Thyroid gland (tissue), 4 donors: ENCODE data around the gene PTN. TPM values are rescaled to one million over a fixed set of nuclear protein-coding genes. Genes with fewer than 3 reads are reported as not detected.

Experiments
- DNase-seq, 2 donors: peaks; one replicate each; pipeline ENCODE4 v3.0.0-alpha.2; 2019
- H3K27ac ChIP-seq, 3 donors: fragments of 200-600 bp; sonication (generic); 1 replicate in 2 of 3; 2 replicates in 1 of 3; pipeline ENCODE4 v1.5.1; 2016 to 2019; ENCODE audit warnings: mild to moderate bottlenecking in 1 of 3, moderate library complexity in 1 of 3
- H3K27me3 ChIP-seq: fragments of 200-600 bp; sonication (generic); one replicate; pipeline ENCODE4 v1.5.1; 2019
- H3K36me3 ChIP-seq, 2 donors: fragments of 200-600 bp; sonication (generic); one replicate each; pipeline ENCODE4 v1.5.1; 2016 to 2019
- H3K4me1 ChIP-seq, 2 donors: fragments of 200-600 bp; sonication (generic); one replicate each; pipeline ENCODE4 v1.5.1; 2017 to 2019
- H3K4me3 ChIP-seq, 3 donors: fragments of 200-600 bp; sonication (generic); replicated peaks in 1 of 3; 1 replicate in 2 of 3; 2 replicates in 1 of 3; pipeline ENCODE4 v1.5.1; 2016; ENCODE audit warnings: mild to moderate bottlenecking in 1 of 3
- H3K9me3 ChIP-seq: fragments of 200-600 bp; sonication (generic); one replicate; pipeline ENCODE4 v1.5.1; 2017
- POLR2A ChIP-seq, 2 donors: fragments of 450-650 bp; IDR thresholded peaks; one replicate each; pipeline ENCODE4 v1.6.1; 2017; ENCODE audit warnings: antibody characterized with exemption in 2 of 2, mild to moderate bottlenecking in 2 of 2, moderate library complexity in 1 of 2
- WGBS, 2 donors: methylation state at CpG; one replicate each; pipeline ENCODE4 v1.1.5; 2017; 5-methylcytosine and 5-hydroxymethylcytosine counted together
- intact Hi-C: fragments of 100-400 bp; cut with DNase I; formaldehyde crosslinking; loops from one replicate; pipeline ENCODE4 v1.15.1; 2023
- total RNA-seq, 4 donors: library from RNA; depleted of rRNA; stranded (reverse); fragments of >200 nt; gene quantifications; one replicate each; pipeline ENCODE4 v1.2.3, GENCODE V29; 2016
- TF ChIP-seq, protein P1 (sequence below), 6 experiments: fragments of 200-600 bp in 3 of 6; fragments of 450-650 bp in 3 of 6; sonication (generic) in 3 of 6; IDR thresholded peaks; one replicate each; pipeline ENCODE4 v1.5.1; 2016 to 2019; ENCODE audit warnings: antibody characterized with exemption in 6 of 6, mild to moderate bottlenecking in 2 of 6, inconsistent platforms in 1 of 6, moderate library complexity in 1 of 6

Gene PTN
- total RNA-seq, 4 donors from 2014 or later = 6.1 to 40.3 (median 9.2) TPM

DNA sequence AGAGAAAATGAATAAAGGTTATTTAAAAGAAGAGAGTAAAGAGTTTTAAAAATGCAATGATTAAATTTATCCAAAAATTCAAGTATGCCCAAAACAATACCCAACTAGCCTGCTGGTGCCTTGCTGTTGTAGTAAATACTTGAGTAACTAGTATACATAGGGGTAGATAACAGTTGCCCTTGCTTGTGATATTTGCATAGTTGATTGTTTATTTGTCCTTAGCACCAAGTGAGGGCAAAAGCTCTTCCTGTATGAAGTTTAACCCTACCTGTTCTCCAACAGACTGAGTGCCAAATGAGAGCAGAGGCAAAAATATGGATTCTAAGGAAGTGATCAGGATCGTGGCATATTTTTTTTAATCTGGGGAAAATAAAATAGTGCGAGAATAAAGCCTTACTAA, 85.0 kb downstream of the PTN start:
- H3K4me1 ChIP-seq = no peaks in the 10 kb centered on the region
- no peaks in the 10 kb centered on the region for H3K9me3 ChIP-seq
- H3K4me3 ChIP-seq = no peak overlapping the region
- DNase-seq = no peak
- no peaks in the 10 kb centered on the region for H3K27me3 ChIP-seq
- 91 to 93% methylated on average over 2 of the region's 2 CpGs for WGBS, 2 donors
- no peak for TF ChIP-seq POLR2A (IDR thresholded peaks at IDR 0.05)
- TF ChIP-seq, protein P1, sequence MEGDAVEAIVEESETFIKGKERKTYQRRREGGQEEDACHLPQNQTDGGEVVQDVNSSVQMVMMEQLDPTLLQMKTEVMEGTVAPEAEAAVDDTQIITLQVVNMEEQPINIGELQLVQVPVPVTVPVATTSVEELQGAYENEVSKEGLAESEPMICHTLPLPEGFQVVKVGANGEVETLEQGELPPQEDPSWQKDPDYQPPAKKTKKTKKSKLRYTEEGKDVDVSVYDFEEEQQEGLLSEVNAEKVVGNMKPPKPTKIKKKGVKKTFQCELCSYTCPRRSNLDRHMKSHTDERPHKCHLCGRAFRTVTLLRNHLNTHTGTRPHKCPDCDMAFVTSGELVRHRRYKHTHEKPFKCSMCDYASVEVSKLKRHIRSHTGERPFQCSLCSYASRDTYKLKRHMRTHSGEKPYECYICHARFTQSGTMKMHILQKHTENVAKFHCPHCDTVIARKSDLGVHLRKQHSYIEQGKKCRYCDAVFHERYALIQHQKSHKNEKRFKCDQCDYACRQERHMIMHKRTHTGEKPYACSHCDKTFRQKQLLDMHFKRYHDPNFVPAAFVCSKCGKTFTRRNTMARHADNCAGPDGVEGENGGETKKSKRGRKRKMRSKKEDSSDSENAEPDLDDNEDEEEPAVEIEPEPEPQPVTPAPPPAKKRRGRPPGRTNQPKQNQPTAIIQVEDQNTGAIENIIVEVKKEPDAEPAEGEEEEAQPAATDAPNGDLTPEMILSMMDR (IDR thresholded peaks at IDR 0.05) = no peak
- no peak overlapping the region for H3K27ac ChIP-seq
- no peaks in the 10 kb centered on the region for H3K36me3 ChIP-seq
- intact Hi-C loops = no loop called here

DNA sequence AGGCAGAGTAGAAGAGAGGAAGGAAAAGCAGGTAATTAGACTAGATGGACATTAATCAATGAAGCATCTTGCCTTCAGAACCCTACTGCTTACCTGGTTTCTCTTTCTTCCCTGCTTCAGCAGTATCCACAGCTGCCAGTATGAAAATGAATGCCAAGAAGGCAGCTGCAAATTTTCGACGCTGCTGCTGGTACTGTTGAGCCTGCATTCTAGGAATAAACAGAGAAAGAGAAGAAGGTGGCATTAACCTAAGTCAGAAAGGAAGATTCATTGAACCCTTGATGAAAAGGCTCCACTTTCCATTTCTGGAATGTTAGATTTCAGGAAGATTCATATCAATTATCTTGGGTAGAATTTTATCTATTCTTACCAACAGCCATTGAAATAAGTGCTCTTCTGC, 88.8 kb downstream of the PTN start:
- H3K4me3 ChIP-seq = no peak overlapping the region
- H3K9me3 ChIP-seq = no peaks in the 10 kb centered on the region
- intact Hi-C loops = no loop called here
- TF ChIP-seq POLR2A (IDR thresholded peaks at IDR 0.05) = no peak
- TF ChIP-seq, protein P1 (IDR thresholded peaks at IDR 0.05) = no peak
- no peak for DNase-seq
- no peaks in the 10 kb centered on the region for H3K36me3 ChIP-seq
- no peaks in the 10 kb centered on the region for H3K4me1 ChIP-seq
- 87 to 89% methylated on average over 2 of the region's 2 CpGs for WGBS, 2 donors
- H3K27me3 ChIP-seq = no peaks in the 10 kb centered on the region
- H3K27ac ChIP-seq = no peak overlapping the region

DNA sequence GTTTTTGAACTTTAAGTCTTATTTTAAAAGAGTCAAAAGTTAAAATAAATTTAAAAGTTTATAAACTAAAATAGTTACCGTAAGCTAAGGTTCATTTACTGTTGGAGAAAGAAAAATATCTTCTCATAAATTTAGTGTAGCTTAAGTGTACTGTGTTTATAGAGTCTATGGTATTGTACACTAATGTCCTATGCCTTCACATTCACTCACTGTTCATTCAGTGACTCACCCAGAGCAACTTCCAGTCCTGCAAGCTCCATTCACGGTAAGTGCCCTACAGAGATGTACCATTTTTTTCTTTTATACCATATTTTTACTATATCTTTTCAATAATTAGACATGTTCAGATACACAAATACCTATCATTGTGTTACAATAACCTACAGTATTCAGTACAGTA, 97.6 kb downstream of the PTN start:
- no peak for TF ChIP-seq POLR2A (IDR thresholded peaks at IDR 0.05)
- TF ChIP-seq, protein P1 (IDR thresholded peaks at IDR 0.05) = no peak
- no peaks in the 10 kb centered on the region for H3K27me3 ChIP-seq
- no peaks in the 10 kb centered on the region for H3K36me3 ChIP-seq
- 93 to 94% methylated on average over 2 of the region's 2 CpGs for WGBS, 2 donors
- no peak overlapping the region for H3K27ac ChIP-seq
- no peaks in the 10 kb centered on the region for H3K4me1 ChIP-seq
- H3K4me3 ChIP-seq = no peak overlapping the region
- no peak for DNase-seq
- no peaks in the 10 kb centered on the region for H3K9me3 ChIP-seq
- intact Hi-C loops = no loop called here

DNA sequence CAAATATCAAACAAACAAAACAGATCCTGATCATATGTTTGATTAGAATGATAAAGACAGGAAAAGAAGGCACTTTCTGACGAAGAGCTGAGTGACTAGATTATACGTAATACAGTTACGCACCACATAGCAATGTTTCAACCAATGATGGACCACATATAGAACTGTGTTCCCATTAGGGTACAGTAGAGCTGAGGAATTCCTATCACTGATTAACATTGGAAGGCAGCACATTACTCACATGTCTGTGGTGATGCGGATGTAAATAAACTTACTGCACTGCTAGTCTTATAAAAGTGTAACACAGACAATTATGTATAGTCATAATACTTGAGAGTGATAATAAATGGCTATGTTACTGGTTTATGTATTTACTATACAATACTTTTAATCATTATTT, 98.3 kb downstream of the PTN start:
- TF ChIP-seq, protein P1 (IDR thresholded peaks at IDR 0.05) = no peak
- no peak for TF ChIP-seq POLR2A (IDR thresholded peaks at IDR 0.05)
- DNase-seq = no peak
- Histone ChIP-seq H3K4me3 (no peak overlapping the region), H3K36me3 (no peaks in the 10 kb centered on the region), H3K27ac (no peak overlapping the region), H3K9me3 (no peaks in the 10 kb centered on the region), H3K27me3 (no peaks in the 10 kb centered on the region), H3K4me1 (no peaks in the 10 kb centered on the region)
- WGBS, 2 donors = 95 to 96% methylated on average over 4 of the region's 4 CpGs
- intact Hi-C loops = no loop called here

DNA sequence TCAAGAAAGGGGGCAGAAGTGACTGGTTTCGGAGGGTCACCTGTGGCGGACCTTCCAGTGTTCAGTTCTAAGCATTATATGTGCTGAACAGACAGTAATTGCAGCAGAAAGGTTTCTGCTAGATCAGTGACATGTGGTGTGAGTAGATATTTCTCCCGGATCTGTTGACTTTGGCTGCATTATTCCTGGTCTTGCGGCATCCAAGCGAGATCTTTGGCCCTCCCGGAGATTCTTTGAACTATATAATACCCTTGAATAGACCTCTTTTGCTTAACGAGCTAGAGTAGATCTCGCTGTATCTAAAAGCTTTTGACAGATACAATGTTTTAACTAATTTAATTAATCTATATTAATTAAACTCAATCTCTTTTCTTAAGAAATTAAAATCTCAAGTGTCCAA, 99.8 kb downstream of the PTN start:
- no peaks in the 10 kb centered on the region for H3K27me3 ChIP-seq
- WGBS, 2 donors = 89 to 90% methylated on average over 8 of the region's 8 CpGs
- H3K9me3 ChIP-seq = no peaks in the 10 kb centered on the region
- no peak overlapping the region for H3K4me3 ChIP-seq
- no peak for TF ChIP-seq POLR2A (IDR thresholded peaks at IDR 0.05)
- TF ChIP-seq, protein P1 (IDR thresholded peaks at IDR 0.05) = no peak
- no peak for DNase-seq
- H3K4me1 ChIP-seq = no peaks in the 10 kb centered on the region
- intact Hi-C loops = no loop called here
- H3K27ac ChIP-seq = no peak overlapping the region
- H3K36me3 ChIP-seq = no peaks in the 10 kb centered on the region
